H1 (cell line): ENCODE results near the gene MID2. TPM values are rescaled to one million over a fixed set of nuclear protein-coding genes. Genes with fewer than 3 reads are reported as not detected.

Experiments used
- CTCF ChIA-PET: fragments of 300-600 bp; sonication (Branson Sonifier 250); formaldehyde crosslinking; loops from one replicate; lab custom pipeline; 2021; ENCODE audit not compliant: partially characterized antibody; lab: Charles Lee
- POLR2A ChIA-PET: fragments of 300-600 bp; sonication (Branson Sonifier 250); formaldehyde crosslinking; loops from one replicate; lab custom pipeline; 2021; ENCODE audit warnings: inconsistent platforms; ENCODE audit not compliant: partially characterized antibody; lab: Charles Lee
- DNase-seq, 2 experiments: peaks; one replicate each; pipeline versions ENCODE4 v3.0.0 to v3.0.0-alpha.2; 2010 to 2022; ENCODE audit warnings: low spot score in 2 of 2, low read depth in 1 of 2, mixed read lengths in 1 of 2
- FAIRE-seq: peaks from 2 replicates; lab custom pipeline; 2011; peaks lifted over from hg19 to GRCh38; lab: Jason Lieb, UNC
- H2AFZ ChIP-seq: 2 replicates; pipeline ENCODE4 v1.8.1; 2012; ENCODE audit warnings: low read length, inconsistent platforms
- H2AK5ac ChIP-seq: 2 replicates; pipeline ENCODE4 v1.6.1; 2013; ENCODE audit warnings: low read depth, low read length
- H2BK120ac ChIP-seq: replicated peaks from 2 replicates; pipeline ENCODE3; 2013; ENCODE audit warnings: low read depth, low read length, inconsistent platforms
- H2BK12ac ChIP-seq: 2 replicates; pipeline ENCODE4 v1.6.1; 2013; ENCODE audit warnings: low read depth, low read length
- H2BK15ac ChIP-seq: 2 replicates; pipeline ENCODE4 v1.6.1; 2013; ENCODE audit warnings: low read length
- H2BK20ac ChIP-seq: 2 replicates; pipeline ENCODE4 v1.6.1; 2013; ENCODE audit warnings: low read length
- H2BK5ac ChIP-seq: 2 replicates; pipeline ENCODE4 v1.6.1; 2013; ENCODE audit warnings: low read depth, low read length
- H3K14ac ChIP-seq: 2 replicates; pipeline ENCODE4 v1.6.1; 2013; ENCODE audit warnings: inconsistent platforms; ENCODE audit not compliant: insufficient read length
- H3K18ac ChIP-seq: 2 replicates; pipeline ENCODE4 v1.6.1; 2013; ENCODE audit warnings: low read length; ENCODE audit errors: extremely low read depth
- H3K23ac ChIP-seq: 2 replicates; pipeline ENCODE4 v1.6.1; 2013; ENCODE audit warnings: inconsistent platforms; ENCODE audit not compliant: insufficient read length
- H3K23me2 ChIP-seq: 2 replicates; pipeline ENCODE4 v1.6.1; 2013; ENCODE audit warnings: low read depth, low read length
- H3K27ac ChIP-seq: 2 replicates; pipeline ENCODE4 v1.6.1; 2011; ENCODE audit warnings: low read depth, low read length, inconsistent platforms
- H3K27me3 ChIP-seq, 4 experiments: replicated peaks in 1 of 4; 1 replicate in 1 of 4; 2 replicates in 3 of 4; pipeline versions ENCODE4 v1.6.1 to v1.8.1; 2011 to 2013; ENCODE audit warnings: low read length in 3 of 4, mild to moderate bottlenecking in 3 of 4, inconsistent platforms in 2 of 4, mixed read lengths in 2 of 4, moderate library complexity in 1 of 4; ENCODE audit not compliant: control insufficient read depth in 3 of 4, insufficient read depth in 3 of 4; ENCODE audit errors: extremely low read depth in 1 of 4
- H3K36me3 ChIP-seq, 4 experiments: 2 replicates each; pipeline versions ENCODE4 v1.6.1 to v1.8.1; 2011 to 2013; ENCODE audit warnings: mild to moderate bottlenecking in 4 of 4, low read length in 3 of 4, moderate library complexity in 2 of 4, control low read depth in 1 of 4, inconsistent platforms in 1 of 4; ENCODE audit not compliant: insufficient read depth in 4 of 4, control insufficient read depth in 2 of 4
- H3K4ac ChIP-seq: replicated peaks from 2 replicates; pipeline ENCODE3; 2013; ENCODE audit warnings: low read length, low read depth, mixed read lengths, inconsistent platforms; ENCODE audit not compliant: insufficient read length
- H3K4me1 ChIP-seq, 4 experiments: replicated peaks in 1 of 4; 1 replicate in 1 of 4; 2 replicates in 3 of 4; pipeline versions ENCODE4 v1.6.1 to v1.8.1; 2011 to 2013; ENCODE audit warnings: low read length in 3 of 4, inconsistent platforms in 2 of 4, mixed read lengths in 1 of 4; ENCODE audit not compliant: insufficient read depth in 4 of 4, control insufficient read depth in 3 of 4
- H3K4me2 ChIP-seq, 2 experiments: 2 replicates each; pipeline versions ENCODE4 v1.6.1 to v1.8.1; 2011 to 2013; ENCODE audit warnings: low read depth in 2 of 2, low read length in 2 of 2, control low read depth in 1 of 2, inconsistent platforms in 1 of 2, mild to moderate bottlenecking in 1 of 2; ENCODE audit not compliant: insufficient read depth in 1 of 2
- H3K4me3 ChIP-seq, 4 experiments: fragments of 200-600, 300-600 bp in 1 of 4; sonication (generic), shearing (Covaris generic), sonication (Bioruptor Twin) in 1 of 4; 2 replicates each; pipeline versions ENCODE4 v1.5.1 to v1.8.1; 2011 to 2016; ENCODE audit warnings: low read length in 4 of 4, low read depth in 3 of 4, control low read depth in 2 of 4, inconsistent platforms in 2 of 4, mild to moderate bottlenecking in 2 of 4, mixed read lengths in 1 of 4, moderate library complexity in 1 of 4; ENCODE audit not compliant: insufficient read depth in 2 of 4; ENCODE audit errors: extremely low read depth in 1 of 4
- H3K56ac ChIP-seq: replicated peaks from 2 replicates; pipeline ENCODE3; 2013; ENCODE audit warnings: low read depth, mild to moderate bottlenecking, mixed read lengths, low read length, inconsistent platforms; ENCODE audit not compliant: insufficient read length
- H3K79me1 ChIP-seq: 2 replicates; pipeline ENCODE4 v1.6.1; 2013; ENCODE audit warnings: low read depth, low read length, control low read depth
- H3K79me2 ChIP-seq, 2 experiments: 2 replicates each; pipeline versions ENCODE4 v1.6.1 to v1.8.1; 2012 to 2013; ENCODE audit warnings: low read length in 2 of 2, mild to moderate bottlenecking in 2 of 2, inconsistent platforms in 1 of 2; ENCODE audit not compliant: insufficient read depth in 2 of 2, control insufficient read depth in 1 of 2
- H3K9ac ChIP-seq, 4 experiments: replicated peaks in 1 of 4; 1 replicate in 1 of 4; 2 replicates in 3 of 4; pipeline versions ENCODE4 v1.6.1 to v1.8.1; 2011 to 2013; ENCODE audit warnings: low read depth in 3 of 4, low read length in 3 of 4, control low read depth in 2 of 4, mild to moderate bottlenecking in 2 of 4, moderate library complexity in 2 of 4, inconsistent platforms in 1 of 4; ENCODE audit errors: extremely low read depth in 1 of 4
- H3K9me3 ChIP-seq, 2 experiments: 2 replicates each; pipeline versions ENCODE4 v1.6.1 to v1.8.1; 2012 to 2013; ENCODE audit warnings: mild to moderate bottlenecking in 2 of 2, moderate library complexity in 2 of 2, control low read depth in 1 of 2, inconsistent platforms in 1 of 2, low read depth in 1 of 2, low read length in 1 of 2, mixed read lengths in 1 of 2; ENCODE audit not compliant: insufficient read depth in 2 of 2
- H4K20me1 ChIP-seq, 2 experiments: replicated peaks in 1 of 2; 2 replicates each; pipeline versions ENCODE3 to v1.8.1; 2011 to 2013; ENCODE audit warnings: inconsistent platforms in 2 of 2, low read length in 2 of 2, mild to moderate bottlenecking in 1 of 2; ENCODE audit not compliant: insufficient read depth in 2 of 2, control insufficient read depth in 1 of 2
- H4K5ac ChIP-seq: 2 replicates; pipeline ENCODE4 v1.6.1; 2013; ENCODE audit warnings: low read length, low read depth, mixed read lengths, inconsistent platforms; ENCODE audit not compliant: insufficient read length
- H4K8ac ChIP-seq: 2 replicates; pipeline ENCODE4 v1.8.0; 2013; ENCODE audit warnings: mild to moderate bottlenecking, moderate library complexity, low read length, inconsistent platforms; ENCODE audit not compliant: insufficient read depth; ENCODE audit errors: extremely low read depth
- H4K91ac ChIP-seq: replicated peaks from 2 replicates; pipeline ENCODE3; 2013; ENCODE audit warnings: low read length, mixed read lengths, inconsistent platforms; ENCODE audit not compliant: insufficient read length
- ATF3 ChIP-seq: IDR thresholded peaks from 2 replicates; pipeline ENCODE4 v1.6.1; 2011; ENCODE audit warnings: low read depth, mild to moderate bottlenecking, low read length; ENCODE audit not compliant: insufficient read depth
- CREB1 ChIP-seq: IDR thresholded peaks from 2 replicates; pipeline ENCODE4 v1.6.1; 2012; ENCODE audit warnings: inconsistent platforms
- CTCF ChIP-seq, 3 experiments: IDR thresholded peaks; 1 replicate in 2 of 3; 2 replicates in 1 of 3; pipeline versions ENCODE4 v1.5.1 to v1.6.1; 2011; ENCODE audit warnings: low read length in 3 of 3, mild to moderate bottlenecking in 3 of 3, inconsistent platforms in 2 of 3, low read depth in 1 of 3, moderate library complexity in 1 of 3; ENCODE audit not compliant: insufficient read depth in 1 of 3; ENCODE audit errors: control extremely low read depth in 1 of 3
- E2F6 ChIP-seq: IDR thresholded peaks from 2 replicates; pipeline ENCODE4 v1.6.1; 2012; ENCODE audit warnings: inconsistent platforms
- KDM4A ChIP-seq: IDR thresholded peaks from one replicate; pipeline ENCODE4 v1.7.1; 2012; ENCODE audit warnings: low read depth, mild to moderate bottlenecking, moderate library complexity, low read length, inconsistent platforms; ENCODE audit not compliant: severe bottlenecking
- POLR2A ChIP-seq, 2 experiments: IDR thresholded peaks; 1 replicate in 1 of 2; 2 replicates in 1 of 2; pipeline ENCODE4 v1.6.1; 2011; ENCODE audit warnings: low read depth in 2 of 2, low read length in 2 of 2, mild to moderate bottlenecking in 2 of 2; ENCODE audit errors: control extremely low read depth in 1 of 2
- SIRT6 ChIP-seq: IDR thresholded peaks from one replicate; pipeline ENCODE4 v1.7.1; 2012; ENCODE audit warnings: low read length, inconsistent platforms
- TEAD4 ChIP-seq: IDR thresholded peaks from 2 replicates; pipeline ENCODE4 v1.6.1; 2012; ENCODE audit warnings: low read depth, low read length, inconsistent platforms, mixed read lengths
- WGBS, 2 experiments: shearing (Covaris generic) in 1 of 2; methylation state at CpG; one replicate each; pipeline versions ENCODE4 v1.1.6 to v1.1.7; 2013 to 2015; ENCODE audit warnings: low lambda C conversion rate in 2 of 2, mixed read lengths in 2 of 2, inconsistent platforms in 1 of 2, low coverage in 1 of 2, missing lambda C conversion rate in 1 of 2; ENCODE audit not compliant: insufficient replicate concordance in 2 of 2, insufficient coverage in 1 of 2, insufficient read length in 1 of 2; ENCODE audit errors: extremely low coverage in 1 of 2, missing lambda C conversion rate in 1 of 2; 5-methylcytosine and 5-hydroxymethylcytosine counted together
- polyA plus RNA-seq, 7 experiments: library from polyadenylated mRNA; depleted of rRNA in 3 of 7; stranded (reverse) in 5 of 7; unstranded in 2 of 7; fragments of >200 nt in 5 of 7; fragments of 200-250 nt in 2 of 7; gene quantifications; 1 replicate in 5 of 7; 2 replicates in 1 of 7; 4 replicates in 1 of 7; pipeline versions ENCODE4 v1.2.1 to v1.2.3, GENCODE V29; 2011 to 2013; ENCODE audit warnings: missing spikeins in 2 of 7, mixed read lengths in 2 of 7
- total RNA-seq: library from RNA; stranded (reverse); fragmentation: NEBNext Ultra II Directional; extraction: Animal tissue kit (Norgen Biotek cat#: 25700); gene quantifications from 2 replicates; pipeline ENCODE4 v1.2.1, GENCODE V29; 2021

The MID2 gene
- total and polyA plus RNA-seq, 2 of the 8 experiments (the other 6 are each of a cell fraction or from before 2014, with no cell fraction given): 0.98 to 1.7 TPM

DNA sequence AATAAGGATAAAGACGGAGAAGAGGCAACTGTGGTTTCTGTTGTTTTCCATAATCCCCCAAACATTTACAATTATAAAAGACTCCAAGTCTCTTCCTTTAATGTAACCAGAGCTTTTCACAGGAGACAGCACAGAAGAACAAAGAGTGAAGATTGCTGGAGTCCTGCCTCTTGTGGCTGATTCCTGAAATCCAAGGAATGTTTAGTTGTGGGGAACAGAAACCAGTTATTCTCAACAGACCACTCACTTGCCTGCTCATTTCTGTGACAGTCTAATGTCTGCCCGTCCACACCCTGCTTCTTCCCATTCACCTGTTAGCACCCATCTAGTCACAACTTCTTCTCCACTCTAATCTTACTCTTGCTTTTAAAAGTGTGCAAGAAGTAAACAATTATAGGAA is 144.4 kb downstream of the MID2 start:
- Histone ChIP-seq H2BK120ac (no peak overlapping the region), H3K4me2 (0 out of 4 replicates have a peak overlapping the region, but pooled peaks of 1 of the 2 experiments have one; percentile 2), H3K27me3 (no peaks in the 10 kb centered on the region), H3K23me2 (no peaks in the 10 kb centered on the region), H3K56ac (no peak overlapping the region), H3K4me3 (no peak overlapping the region), H3K27ac (no peak overlapping the region), H2BK15ac (no peak overlapping the region), H3K36me3 (no peaks in the 10 kb centered on the region; a peak in 1 of 8 replicates), H3K14ac (no peak overlapping the region), H4K91ac (no peak overlapping the region), H3K4ac (no peak overlapping the region), H2AK5ac (no peak overlapping the region), H3K23ac (no peak overlapping the region), H3K18ac (no peak overlapping the region), H2AFZ (no peak overlapping the region), H3K9me3 (no peaks in the 10 kb centered on the region), H2BK20ac (no peak overlapping the region), H3K9ac (no peak overlapping the region), H2BK12ac (no peak overlapping the region), H3K79me2 (no peaks in the 10 kb centered on the region), H4K5ac (no peak overlapping the region), H3K79me1 (no peaks in the 10 kb centered on the region), H4K8ac (no peak overlapping the region), H3K4me1 (no peaks in the 10 kb centered on the region), H4K20me1 (no peaks in the 10 kb centered on the region), H2BK5ac (no peak overlapping the region)
- 41% methylated on average over 2 of the region's 2 CpGs; no CpG with 5 or more reads in 1 of the 2 experiments for WGBS, 2 experiments
- FAIRE-seq: no peak
- POLR2A ChIA-PET: no interaction called here
- DNase-seq: no peak
- CTCF ChIA-PET: interaction anchor here (1.5 to 1.7 kb wide), 2 partner anchors 11 to 312 kb away, joined by 3 to 4 read pairs; no protein-coding TSS in a partner anchor
- TF ChIP-seq ATF3 (no peak), TEAD4 (no peak), CREB1 (no peak), SIRT6 (no peak), KDM4A (no peak), POLR2A (IDR thresholded peaks at IDR 0.05; ENCODE audit: control extremely low read depth in 1 of 2, low read depth in 2 of 2, low read length in 2 of 2) (no peak), CTCF (IDR thresholded peaks at IDR 0.05; ENCODE audit: control extremely low read depth in 1 of 3, insufficient read depth in 1 of 3, low read depth in 1 of 3, low read length in 3 of 3) (peak in 1 of 3 experiments; percentile 22; a peak in 1 of 4 replicates), E2F6 (no peak)
